NCI-H2196 treated with DMSO at 0.1 percent for 48 hours (cell line): ENCODE results near the gene INSC.

Experiments
- DNase-seq: peaks from one replicate; lab custom pipeline; 2025; ENCODE audit not compliant: unreplicated experiment; lab: John Stamatoyannopoulos, UW

INSC gene

DNA sequence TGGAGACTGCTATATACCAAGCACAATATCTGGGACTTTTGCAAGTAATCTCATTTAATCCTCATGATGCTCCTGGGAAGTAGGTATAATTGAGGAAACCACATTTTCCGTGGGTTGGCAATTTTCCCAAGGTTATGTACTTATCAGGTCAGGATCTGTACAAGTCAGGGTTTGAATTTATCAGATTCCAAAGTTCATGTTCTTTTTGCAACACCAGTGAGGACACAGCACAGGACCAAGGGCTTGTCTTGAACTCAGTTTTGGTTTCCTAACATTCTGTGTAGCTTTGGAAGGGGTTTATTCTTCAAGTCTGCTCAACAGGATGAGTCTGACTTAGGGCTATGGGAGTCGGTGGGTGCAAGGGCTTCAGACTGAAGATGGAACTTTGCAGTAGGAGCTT, 30.4 kb downstream of the INSC start:
- no peak for DNase-seq

GRCh38 chr11:15145615-15146014, 30.9 kb downstream of the INSC start:
- DNase-seq: no peak

DNA sequence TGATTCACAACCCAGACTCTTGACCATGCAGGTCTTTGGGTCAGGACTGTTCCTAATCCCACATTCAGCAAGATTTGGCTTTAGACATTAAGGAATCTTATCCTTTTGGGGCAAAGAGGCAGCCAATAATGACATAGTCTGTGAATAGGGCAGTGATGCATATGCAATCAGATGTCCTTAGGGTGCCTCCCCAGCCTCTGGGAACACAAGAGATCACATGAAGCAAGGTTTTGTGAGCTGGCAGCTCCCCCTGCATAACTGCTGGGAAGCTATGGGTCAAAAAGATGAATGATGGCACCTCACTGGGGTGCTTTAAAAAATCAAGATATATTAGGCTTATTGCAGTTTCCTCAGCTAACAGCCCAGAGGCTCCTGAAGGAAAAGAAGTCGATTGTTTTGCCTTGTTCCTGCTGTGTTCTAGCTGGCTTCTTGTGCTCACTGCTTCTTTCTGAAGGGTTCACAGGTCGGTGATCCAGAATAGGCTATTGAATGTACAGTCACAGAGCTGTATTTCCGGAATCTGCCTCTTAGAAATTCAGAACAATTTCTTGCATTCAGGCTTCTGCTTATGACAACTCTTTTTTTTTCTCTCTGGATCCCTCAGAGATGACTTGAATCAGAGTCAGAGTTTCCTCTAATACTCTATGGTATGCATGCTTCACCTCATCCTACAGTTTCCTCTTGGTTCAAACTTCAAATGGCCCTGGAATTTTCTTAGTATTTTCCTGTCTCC, 31.7 kb downstream of the INSC start:
- DNase-seq: no peak

DNA sequence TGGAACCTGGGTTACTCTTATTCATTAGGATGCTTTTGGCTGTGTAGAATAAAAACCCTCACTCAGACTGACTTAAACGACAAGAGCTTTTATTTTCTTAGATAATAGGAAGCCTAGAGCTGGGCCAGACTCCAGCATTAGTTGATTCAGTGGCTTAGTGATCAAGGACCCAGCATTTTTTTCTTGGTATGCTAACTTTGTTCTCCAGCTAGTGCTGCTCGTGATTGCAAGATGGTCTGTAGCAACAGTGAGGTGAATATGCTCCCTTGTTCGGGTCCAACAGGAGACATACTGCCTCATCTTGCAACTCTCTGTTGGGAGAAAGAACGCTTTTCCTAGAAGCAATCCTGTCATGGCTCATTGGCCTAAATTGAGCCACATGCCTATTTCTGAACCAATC, 33.4 kb downstream of the INSC start:
- no peak for DNase-seq

GRCh38 chr11:15149050-15149449, 34.3 kb downstream of the INSC start:
- DNase-seq: no peak

DNA sequence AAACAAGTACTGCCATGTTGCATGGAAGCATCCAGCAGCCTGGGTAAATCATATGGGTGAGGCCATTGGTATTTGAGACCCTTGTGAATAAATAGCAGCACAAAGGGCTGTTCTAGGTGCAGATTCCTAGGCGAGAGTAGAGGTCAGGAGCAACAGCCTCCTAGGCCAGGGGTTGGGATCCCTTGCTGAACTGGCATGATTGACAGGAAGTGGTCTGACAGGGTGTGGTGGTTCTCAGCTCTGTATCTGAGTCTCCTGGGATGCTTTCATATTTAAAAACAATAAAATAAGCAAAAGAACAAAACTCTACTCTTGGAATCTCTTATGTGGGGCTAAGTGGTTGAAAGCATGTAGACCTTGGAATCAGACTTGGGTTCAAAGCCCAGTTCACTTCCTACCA, 35.8 kb downstream of the INSC start:
- DNase-seq: no peak

- no peak for DNase-seq
Measured at GRCh38 chr11:15153231-15153630, 38.5 kb downstream of the INSC start.

- DNase-seq: no peak
Measured at GRCh38 chr11:15157181-15157580, 42.5 kb downstream of the INSC start.

DNA sequence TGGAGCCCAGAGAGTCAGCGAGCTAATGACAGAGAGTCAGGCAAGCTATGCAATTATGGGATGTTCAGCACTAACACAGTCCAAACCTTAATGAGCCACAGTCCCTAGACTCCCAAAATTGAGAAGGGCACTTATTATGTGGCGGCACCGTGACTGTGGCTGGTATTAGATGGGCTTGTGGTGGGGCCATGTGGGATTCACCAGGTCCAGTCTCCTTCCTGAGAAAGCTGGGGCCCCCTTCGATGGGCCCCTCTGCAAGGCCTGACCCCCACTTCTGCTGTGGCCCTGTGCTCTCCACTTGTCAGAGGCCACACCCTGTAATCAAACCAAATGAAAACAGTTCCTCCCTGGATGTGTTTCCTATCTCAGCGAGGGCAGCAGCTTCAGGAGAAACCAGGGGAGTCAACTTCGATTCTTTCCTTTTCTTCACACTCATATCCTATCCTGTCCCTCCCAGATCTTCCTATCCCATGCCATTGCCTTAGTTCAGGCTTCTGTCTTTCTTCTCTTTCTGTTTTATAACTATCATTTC, 42.9 kb downstream of the INSC start:
- no peak for DNase-seq

DNA sequence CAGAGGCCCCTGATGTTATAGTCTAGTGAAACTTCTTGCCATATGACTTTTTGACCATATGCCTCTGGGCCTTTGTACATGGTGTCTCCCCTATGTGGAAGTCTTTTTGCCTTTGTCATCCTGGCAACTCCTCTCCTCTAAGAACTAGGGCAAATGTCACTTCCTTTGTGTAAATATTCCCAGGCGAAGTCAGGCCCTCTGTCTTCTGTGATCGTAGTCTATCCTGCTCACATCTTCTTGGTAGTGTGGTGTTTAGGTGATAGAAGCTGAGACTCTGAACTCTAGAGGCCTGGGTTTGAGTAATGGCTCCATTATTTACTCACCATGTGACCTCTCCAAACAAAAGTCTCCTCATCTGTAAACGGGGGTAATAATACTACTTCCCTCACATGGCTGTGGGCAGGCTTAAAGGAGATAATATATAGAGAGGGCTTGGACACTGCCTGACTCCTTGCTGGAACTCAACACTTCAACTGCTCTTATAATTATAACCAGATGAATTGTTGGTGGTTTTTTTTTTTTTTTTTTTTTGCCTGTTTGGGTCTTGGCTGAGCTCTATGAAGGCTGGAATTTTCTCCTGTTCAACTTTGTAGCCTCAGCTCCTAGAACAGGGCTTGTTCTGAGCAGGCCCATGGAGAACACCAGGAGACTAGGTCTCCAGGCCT, 43.8 kb downstream of the INSC start:
- DNase-seq: no peak

GRCh38 chr11:15159085-15159484, 44.4 kb downstream of the INSC start:
- no peak for DNase-seq

GRCh38 chr11:15161790-15162189, 47.1 kb downstream of the INSC start:
- DNase-seq: no peak

DNA sequence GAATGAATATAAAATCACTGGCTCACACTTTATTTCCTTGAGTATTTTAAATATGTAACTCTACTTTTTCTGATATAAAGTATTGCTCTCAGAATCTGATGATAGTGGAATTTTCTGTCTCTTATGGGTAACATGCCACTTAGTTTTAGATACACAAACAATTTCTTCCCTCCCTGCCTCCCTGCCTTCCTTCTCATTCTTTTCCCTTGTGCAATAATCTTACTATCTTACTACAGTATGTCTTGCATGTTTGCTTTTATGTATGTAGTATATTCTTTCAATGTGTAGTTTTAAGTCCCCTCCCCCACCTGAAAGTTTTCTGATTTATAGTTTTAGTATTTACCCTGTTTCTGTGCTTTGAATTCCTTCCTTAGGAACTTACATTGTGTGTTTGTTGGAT, 48.4 kb downstream of the INSC start:
- DNase-seq: no peak

- no peak for DNase-seq
Measured at GRCh38 chr11:15166204-15166603, 51.5 kb downstream of the INSC start.

DNA sequence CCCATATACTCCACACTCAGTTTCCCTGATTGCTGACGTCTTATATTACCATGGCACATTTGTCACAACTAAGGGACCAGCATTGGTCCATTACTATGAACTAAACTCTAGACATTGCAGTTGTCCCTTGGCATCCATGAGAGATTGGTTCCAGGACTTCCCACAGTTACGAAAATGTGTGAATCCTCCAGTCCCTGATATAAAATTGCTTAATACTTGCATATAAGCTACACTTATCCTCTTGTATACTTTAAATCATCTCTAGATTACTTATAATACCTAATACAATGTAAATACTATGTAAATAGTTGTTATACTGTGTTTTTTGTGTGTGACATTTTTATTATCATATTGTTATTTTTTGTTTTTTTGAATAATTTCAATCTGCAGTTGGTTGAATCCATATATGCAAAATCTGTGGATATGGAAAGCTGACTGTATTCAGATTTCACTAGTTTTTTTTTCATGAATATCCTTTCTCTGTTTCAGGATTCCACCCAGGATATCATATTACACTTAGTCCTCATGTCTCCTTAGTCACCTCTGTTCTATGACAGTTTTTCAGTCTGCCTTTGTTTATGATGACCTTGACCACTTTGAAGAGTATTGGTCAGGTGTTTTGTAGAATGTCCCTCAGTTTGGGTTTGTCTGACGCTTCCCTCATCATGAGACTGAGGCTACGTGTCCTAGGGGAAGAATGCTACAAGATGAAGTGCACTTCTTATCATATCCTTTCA, 55.3 kb downstream of the INSC start:
- DNase-seq: no peak

DNA sequence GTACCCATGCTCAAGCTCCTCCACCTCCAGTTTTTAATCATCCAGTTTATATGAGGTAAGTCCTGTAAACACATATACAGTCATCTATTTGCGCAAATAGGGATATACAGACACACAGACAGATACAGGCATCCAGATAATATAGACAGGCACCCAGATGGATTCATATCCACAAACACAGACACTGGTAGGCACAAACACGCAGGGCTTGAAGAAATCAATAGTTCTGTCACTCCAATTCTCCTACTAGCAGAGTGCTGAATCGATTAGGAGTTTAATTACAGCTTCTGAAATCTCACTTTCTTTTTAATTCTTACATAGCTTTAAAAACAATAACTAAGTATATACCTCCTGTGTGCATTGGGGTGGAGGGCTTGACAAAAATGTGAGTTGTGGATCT, 56.0 kb downstream of the INSC start:
- DNase-seq: no peak

- no peak for DNase-seq
Measured at GRCh38 chr11:15171956-15172355, 57.2 kb downstream of the INSC start.

DNA sequence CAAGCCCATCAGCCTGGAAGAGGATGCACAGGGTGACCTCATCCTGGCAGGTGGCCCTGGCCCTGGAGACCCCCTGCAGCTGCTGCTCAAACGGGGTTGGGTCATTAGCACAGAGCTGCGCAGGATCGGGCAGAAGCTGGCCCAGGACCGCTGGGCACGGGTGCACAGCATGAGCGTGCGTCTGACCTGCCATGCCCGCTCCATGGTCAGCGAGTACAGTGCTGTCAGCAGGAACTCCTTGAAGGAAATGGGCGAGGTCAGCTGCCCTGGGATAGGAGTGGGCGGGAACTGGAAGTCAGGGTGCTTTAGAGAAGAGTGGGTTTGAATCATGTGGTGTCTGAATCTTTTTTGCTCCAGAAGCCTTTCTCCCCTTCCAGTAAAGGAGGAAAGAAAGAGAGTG, 61.1 kb downstream of the INSC start:
- no peak for DNase-seq

GRCh38 chr11:15176646-15177163, 62.0 kb downstream of the INSC start:
- DNase-seq: no peak

GRCh38 chr11:15177491-15177890, 62.8 kb downstream of the INSC start:
- no peak for DNase-seq

- DNase-seq: no peak
Measured at GRCh38 chr11:15178214-15178613, 63.5 kb downstream of the INSC start.

- DNase-seq: no peak
Measured at GRCh38 chr11:15179167-15179566, 64.4 kb downstream of the INSC start.
